DMS114 treated with DMSO at 0.1 percent for 48 hours (cell line): ENCODE data around the gene ACAN.

Experiments used
- DNase-seq: peaks from one replicate; lab custom pipeline; 2025; ENCODE audit not compliant: unreplicated experiment; lab: John Stamatoyannopoulos, UW

Gene ACAN

DNA sequence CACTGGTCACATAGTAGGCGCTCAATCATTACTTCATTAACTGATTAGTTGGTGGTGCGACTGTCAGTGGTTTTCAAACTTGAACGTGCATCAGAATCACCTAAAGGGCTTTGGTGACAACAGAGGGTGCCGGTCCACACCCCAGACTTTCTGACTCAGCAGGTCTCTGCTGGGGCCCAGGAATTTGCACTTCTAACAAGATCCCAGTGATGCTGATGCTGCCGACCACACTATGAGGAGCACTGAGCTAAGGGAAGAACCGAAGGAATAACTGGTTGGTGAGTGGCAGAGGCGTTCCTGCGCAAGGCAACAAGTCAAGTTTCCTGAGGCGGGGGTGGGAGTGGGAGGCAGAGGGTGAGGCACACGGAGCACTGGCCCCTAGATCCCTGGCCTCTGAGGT lies 73.3 kb downstream of the ACAN start:
- no peak for DNase-seq

DNA sequence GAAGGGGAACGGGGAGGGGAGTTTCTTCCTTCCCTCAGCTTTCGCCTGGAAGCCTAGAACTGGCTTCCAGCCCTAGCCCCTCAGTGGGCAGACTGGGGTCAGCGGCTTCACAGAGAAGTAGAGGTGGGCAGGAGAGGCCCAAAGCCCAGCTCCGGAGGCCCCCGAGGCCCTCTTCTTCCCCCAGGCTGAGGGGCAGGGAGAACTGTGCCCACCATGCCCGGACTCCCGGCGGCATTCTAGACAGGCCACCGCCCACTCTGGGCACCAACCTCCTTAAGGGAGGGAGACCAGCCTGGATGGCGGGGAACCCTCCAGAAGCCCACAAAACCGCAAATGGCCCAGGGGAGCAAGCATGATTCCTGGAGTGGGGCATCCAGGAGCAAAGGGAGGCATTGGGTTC lies 74.2 kb downstream of the ACAN start:
- no peak for DNase-seq

DNA sequence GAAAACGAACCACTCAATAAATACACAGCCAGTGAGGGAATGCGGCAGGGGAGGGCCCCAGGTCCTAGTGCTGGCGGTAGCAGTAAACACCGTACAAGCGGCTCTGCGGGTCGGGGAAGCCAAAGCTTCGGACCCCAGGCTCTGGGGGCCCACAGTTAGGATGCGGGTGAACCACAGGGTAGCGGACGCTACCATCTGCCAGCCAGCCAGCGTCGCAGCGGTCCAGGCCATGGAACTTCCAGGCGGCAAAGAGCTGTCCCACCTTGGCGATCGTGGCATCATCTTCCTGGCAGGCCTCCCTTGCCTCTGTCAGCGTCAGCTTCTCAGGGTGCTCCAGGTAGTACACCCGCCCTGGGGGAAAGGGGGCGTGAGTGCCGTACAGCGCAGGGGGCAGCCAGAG lies 74.7 kb downstream of the ACAN start:
- no peak for DNase-seq

DNA sequence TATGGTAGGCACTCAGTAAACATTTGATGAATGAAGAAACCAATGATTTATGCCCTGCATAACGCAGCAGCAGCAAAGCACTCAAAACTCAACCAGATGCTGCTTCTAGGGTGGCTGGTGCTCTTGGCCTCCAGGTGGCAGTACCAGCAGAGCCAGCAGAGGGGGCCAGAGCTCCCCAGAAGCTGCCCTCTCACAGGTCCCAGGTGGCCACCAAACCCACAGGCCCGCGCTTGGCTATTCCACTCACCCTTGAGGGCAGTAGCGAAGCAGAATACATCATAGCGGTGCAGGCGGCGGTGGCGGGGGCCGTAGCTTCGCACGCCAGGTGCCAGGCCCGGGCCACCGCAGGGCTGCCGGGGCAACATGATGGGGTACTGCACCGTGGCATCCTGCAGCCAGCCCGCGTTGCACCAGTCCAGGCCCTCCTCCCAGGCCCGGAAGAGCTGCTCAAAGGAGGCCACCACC lies 75.5 kb downstream of the ACAN start:
- peak; percentile 22 for DNase-seq

DNA sequence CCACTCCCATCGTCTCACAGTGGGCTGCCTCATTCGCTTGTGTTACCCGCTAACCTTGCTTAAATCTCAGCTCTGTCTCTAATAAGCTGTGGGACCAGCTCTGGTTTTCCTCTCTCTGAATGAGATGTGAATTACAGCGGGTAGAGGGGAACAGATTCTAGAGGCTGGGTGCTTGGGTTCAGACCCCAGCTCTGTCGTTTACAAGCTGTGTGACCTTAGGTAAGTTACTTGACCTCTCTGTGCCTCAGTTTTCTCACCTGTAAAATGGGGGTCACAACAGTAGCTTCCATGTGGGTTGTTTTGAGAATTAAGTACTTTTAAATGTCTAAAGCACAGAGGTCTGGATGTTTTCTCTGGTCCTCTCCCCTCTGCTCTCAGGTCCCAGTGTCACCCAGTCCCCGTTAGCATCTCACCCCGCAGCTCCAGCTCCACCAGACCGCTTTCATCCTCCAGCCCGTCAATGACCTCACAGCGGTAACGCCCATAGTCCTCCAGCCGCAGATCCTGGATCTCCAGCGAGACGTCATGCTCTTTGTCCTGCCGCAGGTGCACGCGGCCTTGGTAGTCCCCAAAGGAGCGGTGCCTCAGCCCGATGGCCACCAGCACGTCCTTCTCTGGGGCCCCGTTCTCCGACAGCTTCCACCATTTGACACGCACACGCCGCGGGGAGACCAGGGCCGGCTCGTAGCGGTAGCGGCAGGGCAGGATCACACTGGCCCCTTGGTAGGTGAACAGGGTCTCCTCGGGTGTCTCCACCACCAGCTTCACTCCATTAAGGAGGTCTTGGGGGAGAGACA lies 77.9 kb downstream of the ACAN start:
- no peak for DNase-seq

DNA sequence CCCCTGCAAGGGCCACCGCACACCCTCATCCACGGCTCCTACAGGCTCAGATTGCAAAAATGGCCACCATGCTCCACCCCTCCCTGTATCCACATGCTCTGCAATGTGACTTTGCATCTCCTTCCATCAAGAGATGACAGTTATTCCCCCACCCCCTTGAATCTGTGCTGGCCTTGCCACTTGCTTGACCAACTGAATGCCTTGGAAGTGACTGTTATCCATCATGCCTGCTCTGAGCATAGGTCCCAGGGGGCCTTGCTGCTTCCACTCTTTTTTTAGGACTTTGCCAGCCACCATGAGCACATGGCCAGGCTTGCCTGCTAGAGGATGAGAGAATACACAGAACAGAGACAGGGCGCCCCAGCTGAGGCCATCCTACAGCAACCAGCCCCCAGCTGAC lies 78.5 kb downstream of the ACAN start:
- DNase-seq: no peak

DNA sequence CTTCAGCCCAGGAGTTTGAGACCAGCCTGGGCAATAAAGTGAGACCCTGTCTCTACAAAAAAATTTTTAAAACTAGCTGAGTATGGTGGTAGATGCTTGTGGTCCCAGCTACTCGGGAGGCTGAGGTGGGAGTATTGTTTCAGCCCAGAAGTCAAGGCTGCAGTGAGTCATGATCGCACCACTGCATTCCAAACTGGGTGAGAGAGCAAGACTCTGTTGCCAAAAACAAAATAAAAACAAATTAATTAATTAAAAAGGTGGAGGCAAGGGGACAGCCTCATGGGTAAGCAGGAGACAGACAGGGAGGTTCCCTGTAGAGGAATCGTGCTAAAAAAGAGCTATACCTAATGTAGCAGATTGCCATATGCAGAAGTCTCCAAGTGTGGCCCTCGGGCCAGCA lies 79.5 kb downstream of the ACAN start:
- DNase-seq: no peak

DNA sequence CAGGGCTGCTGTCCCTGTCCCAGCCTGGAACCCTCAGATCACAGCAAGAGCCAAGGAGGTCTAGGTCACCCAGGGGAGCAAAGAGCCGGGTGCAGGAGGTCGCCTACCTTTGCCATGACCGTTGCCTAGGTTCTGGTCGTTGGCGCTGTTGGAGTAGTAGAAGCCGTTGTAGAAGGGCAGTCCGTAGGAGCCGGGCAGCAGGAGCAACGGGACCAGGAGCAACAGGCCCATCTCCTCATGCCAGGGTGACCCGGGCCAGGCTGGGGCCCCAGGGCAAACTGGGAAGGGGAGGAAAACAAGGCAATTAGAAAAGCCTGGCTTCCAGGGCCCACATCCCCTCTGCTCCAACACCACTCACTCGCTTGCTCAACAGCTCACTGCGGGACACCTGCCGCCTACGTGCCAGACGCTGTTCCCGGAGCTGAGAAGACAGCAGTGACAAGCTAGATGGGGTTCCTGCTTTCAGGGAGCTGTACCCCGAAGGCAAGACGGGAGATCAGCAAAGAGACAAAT lies 83.9 kb downstream of the ACAN start:
- no peak for DNase-seq

DNA sequence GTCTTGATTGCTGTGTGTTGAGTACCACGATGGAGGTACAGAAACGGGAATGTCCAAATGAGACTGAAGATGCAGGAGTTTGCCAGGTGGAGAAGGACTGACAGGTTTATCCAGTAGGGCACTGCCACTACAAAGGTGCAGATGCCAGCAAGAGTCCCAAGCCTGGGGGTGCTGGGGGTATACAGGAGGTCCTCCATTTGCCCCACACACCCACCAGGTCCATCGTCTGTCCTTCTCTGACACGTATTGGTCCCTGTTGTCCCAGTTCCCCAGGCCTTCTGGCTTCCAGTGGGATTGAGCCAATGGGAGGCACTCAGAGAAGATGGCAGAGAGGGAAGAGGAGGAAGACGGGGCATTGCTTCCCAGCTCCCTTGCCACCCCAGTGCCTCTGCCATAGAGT lies 85.5 kb downstream of the ACAN start:
- DNase-seq: no peak

DNA sequence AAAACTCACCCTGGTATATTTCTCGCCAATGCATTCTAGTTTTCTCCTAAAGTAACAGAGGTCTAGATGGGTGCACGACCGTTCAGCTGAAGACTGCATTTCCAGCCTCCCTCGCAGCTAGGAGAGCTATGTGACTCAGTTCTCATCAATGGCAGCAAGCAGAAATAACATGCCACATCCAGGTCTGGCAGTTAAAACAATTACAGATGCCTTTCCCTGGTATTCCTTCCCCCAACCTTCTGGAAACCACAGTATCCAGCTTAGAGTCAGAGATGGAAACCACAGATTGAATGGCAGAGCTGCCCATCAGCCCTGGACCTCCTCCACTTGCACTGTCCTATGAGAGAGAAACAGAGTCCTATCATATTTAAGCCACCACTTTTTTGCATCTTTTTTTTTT lies 87.3 kb downstream of the ACAN start:
- DNase-seq: no peak

DNA sequence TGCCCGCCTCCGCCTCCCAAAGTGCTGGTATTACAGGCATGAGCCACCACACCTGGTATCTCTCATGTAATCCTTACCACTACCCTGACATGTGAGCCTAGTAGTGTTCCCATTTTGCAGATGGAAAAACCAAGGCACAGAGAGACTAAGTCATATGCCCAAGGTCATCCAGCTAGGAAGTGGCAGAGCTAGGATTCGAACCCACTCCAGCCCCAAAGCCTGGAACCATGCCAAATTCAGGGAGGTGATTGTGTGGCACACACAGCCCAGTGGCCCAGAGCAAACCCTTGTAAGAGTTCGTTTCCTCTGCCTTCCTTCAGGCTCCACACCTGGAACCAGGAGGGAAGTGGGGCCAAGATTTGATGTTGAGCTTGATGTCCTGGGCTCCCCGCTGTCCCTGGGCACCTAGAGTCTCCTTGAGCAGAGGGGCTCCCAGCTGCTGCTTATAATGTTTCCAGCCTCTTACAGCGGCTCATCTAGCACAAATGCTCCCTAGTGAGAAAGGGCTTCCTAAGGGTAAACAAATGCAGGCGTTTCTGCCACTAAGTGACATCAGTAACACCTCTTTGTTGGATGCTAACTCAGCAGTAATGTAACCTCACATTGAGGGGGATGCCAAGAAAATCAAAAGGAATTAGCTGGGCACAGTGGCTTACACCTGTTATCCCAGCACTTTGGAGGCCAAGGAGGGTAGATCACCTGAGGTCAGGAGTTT lies 88.5 kb downstream of the ACAN start:
- no peak for DNase-seq

DNA sequence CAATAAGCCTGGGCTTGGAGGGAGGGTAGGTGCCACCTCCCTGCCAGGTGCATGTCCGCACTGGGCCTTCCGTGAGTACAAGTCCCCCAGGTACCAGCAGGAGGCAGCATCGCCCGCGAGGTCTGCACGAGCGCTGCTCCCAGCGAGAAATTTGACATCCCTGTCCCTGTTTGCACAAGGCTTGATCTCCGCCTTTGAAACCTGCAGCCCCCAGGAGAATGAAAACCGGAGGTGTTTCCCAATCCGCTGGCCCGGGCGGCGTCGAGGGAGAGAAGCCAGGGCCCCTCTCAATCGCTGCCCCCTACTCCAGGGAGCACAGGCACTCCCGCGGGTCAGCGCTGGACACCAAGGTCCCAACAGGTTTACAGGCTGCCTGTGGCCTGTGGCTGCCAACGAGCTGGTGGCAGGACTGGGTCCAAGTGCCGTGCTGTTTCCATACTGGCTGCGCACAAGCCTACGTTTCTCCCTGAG lies 91.1 kb downstream of the ACAN start:
- no peak for DNase-seq

DNA sequence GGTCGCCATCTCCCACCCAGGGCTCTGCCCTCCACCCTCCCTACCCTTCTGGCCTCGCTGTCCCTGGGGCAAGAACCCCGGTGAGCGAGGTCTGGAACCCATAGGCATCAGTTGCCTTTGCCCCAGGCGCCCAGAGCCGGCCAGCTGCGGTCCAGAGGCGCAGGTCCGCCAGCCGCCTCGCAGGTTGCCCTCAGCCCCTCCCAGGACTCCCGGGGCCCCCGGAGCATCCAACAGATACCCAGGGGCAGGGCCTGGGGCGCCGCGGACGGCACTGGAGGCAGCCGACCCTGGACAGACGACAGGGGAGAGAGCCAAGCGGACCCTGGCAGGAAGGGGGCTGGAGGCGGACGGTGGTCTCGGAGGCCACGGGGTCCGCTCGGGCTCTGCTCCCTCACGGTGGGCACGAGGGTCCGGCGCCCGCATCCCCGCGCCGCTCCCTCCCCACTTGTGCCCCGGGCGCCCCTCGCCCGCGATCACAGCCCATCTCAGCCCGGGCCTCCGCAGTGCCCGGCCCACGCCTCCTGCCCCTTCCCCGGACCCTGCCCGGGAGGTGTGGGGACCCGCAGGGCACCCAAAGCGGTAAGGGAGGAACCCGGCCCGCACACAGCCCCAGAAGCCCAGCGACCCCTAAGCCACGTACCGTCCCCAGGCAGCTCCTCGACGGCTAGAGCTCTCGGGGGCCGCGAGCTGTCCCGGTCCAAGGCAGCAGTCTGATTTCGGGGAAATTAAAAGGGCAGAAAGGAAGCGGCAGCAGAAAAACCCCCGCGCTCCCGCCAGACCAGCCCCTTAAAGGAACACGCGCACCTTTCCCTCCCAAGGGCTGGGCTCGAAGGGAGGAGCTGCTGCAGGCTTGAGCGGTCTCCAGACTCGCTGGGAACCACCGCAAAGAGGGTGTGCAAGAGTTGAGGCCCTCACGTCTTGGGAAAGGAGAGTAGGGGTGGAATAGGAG lies 91.9 kb downstream of the ACAN start, which contains the start of gene HAPLN3:
Gene HAPLN3, minus strand, starts transcription at position 726 of the 949 bp plus-strand sequence. CDS start 8,246 bp downstream, outside the sequence.
- no peak for DNase-seq

DNA sequence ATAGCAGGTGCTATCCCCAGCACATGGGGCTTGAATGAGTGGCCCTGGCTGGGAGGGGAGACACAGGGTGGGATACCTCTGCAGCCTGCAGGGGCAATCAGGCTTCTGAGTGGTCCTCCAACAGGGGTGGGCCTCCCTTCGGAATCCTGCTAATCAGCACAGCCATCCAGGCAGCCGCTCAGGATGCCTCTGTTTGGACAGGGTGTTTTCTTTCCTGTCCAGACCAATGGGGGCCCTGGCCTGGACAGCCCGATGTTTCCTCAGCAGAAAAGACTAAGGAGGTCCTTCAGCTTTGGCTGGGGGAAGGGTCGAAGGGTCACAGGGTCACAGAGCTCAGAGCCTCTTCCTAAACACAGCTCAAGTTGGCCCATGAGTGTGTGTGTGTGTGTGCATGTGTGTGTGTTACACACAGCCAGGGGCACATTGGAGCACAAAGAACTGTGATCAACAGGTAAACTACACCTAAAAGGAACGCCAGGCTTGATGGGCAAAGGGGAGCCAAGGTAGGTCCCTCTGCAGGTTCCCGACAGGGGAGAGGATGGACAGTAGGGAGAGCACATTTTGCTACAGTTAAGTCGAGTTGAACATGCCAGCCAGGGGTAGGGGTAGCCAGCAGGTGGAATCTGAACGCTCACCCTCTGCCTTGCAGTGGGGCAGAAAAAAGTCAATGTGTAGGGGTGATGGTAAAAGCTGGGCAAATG lies 93.2 kb downstream of the ACAN start:
- DNase-seq: no peak

DNA sequence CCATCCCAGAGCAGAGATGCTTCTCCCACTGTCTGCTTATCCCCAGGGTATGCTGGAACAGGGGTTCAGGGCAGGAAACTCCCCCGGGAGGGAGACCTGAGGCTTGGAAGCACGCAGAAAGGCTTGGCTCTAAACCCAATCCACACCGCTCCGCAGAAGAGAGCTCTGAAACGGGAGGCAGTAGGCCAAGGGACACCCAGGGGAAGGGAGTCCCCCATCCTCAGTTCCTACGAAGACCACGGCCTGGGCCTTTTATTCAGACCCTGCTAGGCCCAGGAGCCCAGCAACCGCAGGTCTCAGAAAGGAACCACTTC lies 93.9 kb downstream of the ACAN start:
- no peak for DNase-seq

DNA sequence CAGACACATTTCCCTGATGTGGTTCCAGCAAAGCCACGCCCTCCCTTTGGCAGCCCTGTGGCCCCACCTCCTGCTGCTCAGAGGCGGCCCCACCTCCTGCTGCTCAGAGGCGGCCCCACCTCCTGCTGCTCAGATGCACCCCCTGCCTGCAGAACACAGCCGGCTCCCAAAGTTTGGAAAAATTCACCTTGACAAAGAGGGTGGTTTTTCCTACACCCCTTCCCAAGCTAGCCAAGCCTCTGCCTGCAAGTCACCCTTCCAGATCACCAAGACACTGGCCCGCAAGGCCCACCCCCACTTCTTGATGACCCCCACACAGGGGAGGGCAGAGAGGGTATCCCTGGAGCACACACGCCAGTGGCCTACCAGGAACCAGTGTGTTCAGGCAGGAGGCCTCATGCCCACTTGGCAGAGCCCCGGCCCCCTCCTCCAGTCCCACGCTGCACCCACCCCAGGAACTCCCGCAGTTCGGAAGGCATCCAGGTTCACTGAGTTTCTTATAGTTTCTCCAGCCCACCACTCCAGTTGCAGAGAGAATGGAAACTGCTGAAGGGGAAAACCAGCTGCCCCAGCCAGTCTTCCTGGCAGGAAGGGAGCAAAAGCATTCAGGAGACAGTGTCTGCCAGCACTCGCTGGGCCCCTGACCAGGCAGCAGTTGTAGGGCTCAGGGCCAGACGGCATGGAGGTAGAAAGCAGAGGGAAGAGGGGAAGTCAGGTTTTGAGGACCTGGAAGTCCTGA lies 94.4 kb downstream of the ACAN start:
- peak; percentile 71 for DNase-seq

DNA sequence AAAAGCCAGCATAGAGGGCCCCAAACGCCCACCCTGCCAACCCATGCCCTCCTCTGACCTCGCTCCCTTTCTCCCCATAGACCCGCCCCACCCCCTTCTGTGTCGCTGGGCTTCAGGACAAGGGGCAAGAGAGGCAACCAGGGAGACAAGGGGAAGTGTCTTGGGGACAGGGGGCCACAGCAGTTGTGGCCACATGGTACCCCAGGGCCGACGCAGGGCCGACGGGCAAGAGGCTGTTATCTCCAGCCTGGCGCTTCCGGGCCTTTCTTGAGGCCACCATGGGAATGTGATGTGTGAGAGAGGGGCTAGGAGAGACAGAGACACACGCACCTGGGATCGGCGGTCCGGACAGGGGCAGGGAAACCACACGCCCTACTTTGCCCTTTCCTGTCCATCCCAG lies 95.5 kb downstream of the ACAN start:
- no peak for DNase-seq

DNA sequence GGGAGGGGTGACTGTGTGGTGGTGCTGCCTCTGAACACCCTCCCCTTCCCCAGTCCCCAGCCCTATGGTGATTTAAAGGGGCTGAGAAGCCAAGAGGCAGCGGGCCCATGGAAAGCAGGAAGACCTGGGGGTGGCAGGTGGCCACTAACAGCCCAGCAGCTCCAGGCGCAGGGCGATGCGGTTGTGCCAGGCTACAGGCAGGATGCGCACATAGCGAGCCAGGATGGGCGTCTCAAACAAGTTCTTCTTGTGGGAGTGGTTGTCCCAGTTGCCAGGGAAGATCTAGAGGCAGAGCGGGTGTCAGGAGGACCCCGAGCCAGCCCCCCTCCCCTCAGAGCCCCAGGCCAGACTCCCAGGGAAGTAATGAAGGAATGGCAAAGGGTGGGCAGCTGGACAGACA lies 96.0 kb downstream of the ACAN start:
- no peak for DNase-seq

DNA sequence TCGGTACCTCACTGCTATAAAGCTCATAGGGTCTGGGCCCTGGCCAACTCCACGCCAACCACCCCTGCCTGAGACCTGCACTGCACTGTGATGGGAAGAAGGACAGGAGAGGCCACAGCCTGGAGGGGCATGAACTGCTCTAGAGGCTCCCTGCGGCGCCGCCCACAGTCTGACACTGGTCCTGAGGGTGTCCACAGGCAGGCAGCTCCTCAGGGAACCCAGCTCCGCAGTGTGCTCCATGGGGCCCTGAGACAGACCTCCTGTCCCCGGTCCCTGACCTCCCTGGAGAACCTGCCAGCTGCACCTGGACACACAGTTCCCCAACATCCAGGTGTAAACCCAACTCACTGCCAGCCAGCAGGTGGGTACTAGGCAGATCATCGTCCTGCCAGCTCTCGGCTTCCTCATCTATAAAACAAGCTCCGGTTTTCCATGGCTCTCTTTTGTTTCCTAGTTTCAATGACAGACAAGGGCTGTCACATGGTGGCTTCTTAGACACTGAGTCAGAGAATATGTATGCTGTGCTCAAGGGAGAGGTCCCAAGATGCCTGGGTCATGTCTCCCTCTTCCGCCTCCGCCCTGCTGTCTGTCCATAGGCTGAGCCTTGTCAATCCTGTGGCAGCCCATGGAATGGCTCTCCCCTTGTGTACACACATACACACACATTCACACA lies 97.2 kb downstream of the ACAN start:
- no peak for DNase-seq
